PC-9 (cell line): Measurements from ENCODE around the gene DOCK4. TPM values are rescaled to one million over a fixed set of nuclear protein-coding genes. Genes with fewer than 3 reads are reported as not detected.
A peak's percentile ranks its signal among the peaks of the same experiment; 100 is the strongest.

Source experiments
- BruUV-seq: library from RNA; stranded (reverse); fragments of 400-500 nt; replicated peaks from 2 replicates; lab custom pipeline; 2021; lab: Mats Ljungman, UMichigan
- CTCF ChIA-PET: fragments of 300-600 bp; sonication (Branson Sonifier 250); formaldehyde crosslinking; loops from one replicate; lab custom pipeline; 2022; ENCODE audit warnings: antibody characterized with exemption; lab: Charles Lee
- POLR2A ChIA-PET: fragments of 300-600 bp; sonication (Branson Sonifier 250); formaldehyde crosslinking; loops from one replicate; lab custom pipeline; 2022; ENCODE audit warnings: antibody characterized with exemption; ENCODE audit not compliant: unreplicated experiment; lab: Charles Lee
- DNase-seq, 2 experiments: peaks; one replicate each; pipeline versions ENCODE4 v3.0.0 to v3.0.0-alpha.2; 2015 to 2022; ENCODE audit warnings: mixed read lengths in 1 of 2
- H2AFZ ChIP-seq: fragments of 200-600 bp; sonication (generic); 2 replicates; pipeline ENCODE4 v1.8.1; 2017; ENCODE audit warnings: antibody characterized with exemption
- H3F3A ChIP-seq: fragments of 200-600 bp; sonication (generic); 2 replicates; pipeline ENCODE4 v1.8.1; 2017; ENCODE audit warnings: antibody characterized with exemption, mild to moderate bottlenecking, low read depth; ENCODE audit not compliant: insufficient read depth
- H3K27ac ChIP-seq: fragments of 200-600 bp; sonication (generic); 2 replicates; pipeline ENCODE4 v1.6.1; 2016; ENCODE audit warnings: mixed run types
- H3K27me3 ChIP-seq: fragments of 200-600 bp; sonication (generic); 2 replicates; pipeline ENCODE4 v1.6.1; 2016; ENCODE audit warnings: low read depth, mixed run types; ENCODE audit not compliant: insufficient read depth
- H3K36me3 ChIP-seq: fragments of 200-600 bp; sonication (generic); 2 replicates; pipeline ENCODE4 v1.6.1; 2016; ENCODE audit warnings: low read depth, mixed run types
- H3K4me1 ChIP-seq: fragments of 200-600 bp; sonication (generic); replicated peaks from 2 replicates; pipeline ENCODE4 v1.6.1; 2016; ENCODE audit warnings: mixed run types; ENCODE audit not compliant: insufficient read depth
- H3K4me2 ChIP-seq: fragments of 200-600 bp; sonication (generic); 2 replicates; pipeline ENCODE4 v1.6.1; 2017; ENCODE audit warnings: mixed run types
- H3K4me3 ChIP-seq: fragments of 200-600 bp; sonication (generic); 2 replicates; pipeline ENCODE4 v1.6.1; 2016; ENCODE audit warnings: mixed run types
- H3K79me2 ChIP-seq: fragments of 200-600 bp; sonication (generic); 2 replicates; pipeline ENCODE4 v1.6.1; 2017; ENCODE audit warnings: low read depth, mixed run types
- H3K9me2 ChIP-seq: fragments of 200-600 bp; sonication (generic); 2 replicates; pipeline ENCODE4 v1.8.1; 2017; ENCODE audit warnings: mild to moderate bottlenecking; ENCODE audit not compliant: insufficient read depth
- H3K9me3 ChIP-seq: fragments of 200-600 bp; sonication (generic); 2 replicates; pipeline ENCODE4 v1.8.1; 2016; ENCODE audit warnings: low read depth; ENCODE audit not compliant: insufficient read depth
- H4K20me1 ChIP-seq: fragments of 200-600 bp; sonication (generic); 2 replicates; pipeline ENCODE4 v1.8.1; 2017; ENCODE audit not compliant: insufficient read depth
- EZH2 ChIP-seq: fragments of 200-600 bp; sonication (generic); IDR thresholded peaks from 2 replicates; pipeline ENCODE4 v1.8.0; 2017; ENCODE audit warnings: antibody characterized with exemption, low read depth
- intact Hi-C: fragments of 100-400 bp; cut with micrococcal nuclease; formaldehyde crosslinking; loops from one replicate; pipeline ENCODE4 v1.10.0; 2022; ENCODE audit not compliant: unreplicated experiment
- total RNA-seq: library from RNA; stranded (reverse); gene quantifications from 2 replicates; pipeline ENCODE4 v1.2.3, GENCODE V29; 2021
- TF ChIP-seq, protein P1 (sequence below): fragments of 200-600 bp; sonication (generic); conservative IDR thresholded peaks from 2 replicates; pipeline ENCODE4 v1.6.1; 2017; ENCODE audit warnings: mixed run types, antibody characterized with exemption, mild to moderate bottlenecking, moderate library complexity

DOCK4 gene
- total RNA-seq, 1 experiment from 2014 or later, result 0.98 TPM

- DNase-seq, result no peak
- POLR2A ChIA-PET, result no interaction called here
- Histone ChIP-seq H3K4me2 (no peak overlapping the region), H3K36me3 (no peaks in the 10 kb centered on the region), H4K20me1 (no peaks in the 10 kb centered on the region), H3K4me1 (no peaks in the 10 kb centered on the region), H2AFZ (no peak overlapping the region), H3K27me3 (no peaks in the 10 kb centered on the region), H3F3A (no peaks in the 10 kb centered on the region), H3K79me2 (no peaks in the 10 kb centered on the region), H3K9me3 (no peaks in the 10 kb centered on the region), H3K9me2 (no peaks in the 10 kb centered on the region), H3K4me3 (no peak overlapping the region), H3K27ac (no peak overlapping the region)
- no peak for TF ChIP-seq EZH2
- TF ChIP-seq, protein P1, sequence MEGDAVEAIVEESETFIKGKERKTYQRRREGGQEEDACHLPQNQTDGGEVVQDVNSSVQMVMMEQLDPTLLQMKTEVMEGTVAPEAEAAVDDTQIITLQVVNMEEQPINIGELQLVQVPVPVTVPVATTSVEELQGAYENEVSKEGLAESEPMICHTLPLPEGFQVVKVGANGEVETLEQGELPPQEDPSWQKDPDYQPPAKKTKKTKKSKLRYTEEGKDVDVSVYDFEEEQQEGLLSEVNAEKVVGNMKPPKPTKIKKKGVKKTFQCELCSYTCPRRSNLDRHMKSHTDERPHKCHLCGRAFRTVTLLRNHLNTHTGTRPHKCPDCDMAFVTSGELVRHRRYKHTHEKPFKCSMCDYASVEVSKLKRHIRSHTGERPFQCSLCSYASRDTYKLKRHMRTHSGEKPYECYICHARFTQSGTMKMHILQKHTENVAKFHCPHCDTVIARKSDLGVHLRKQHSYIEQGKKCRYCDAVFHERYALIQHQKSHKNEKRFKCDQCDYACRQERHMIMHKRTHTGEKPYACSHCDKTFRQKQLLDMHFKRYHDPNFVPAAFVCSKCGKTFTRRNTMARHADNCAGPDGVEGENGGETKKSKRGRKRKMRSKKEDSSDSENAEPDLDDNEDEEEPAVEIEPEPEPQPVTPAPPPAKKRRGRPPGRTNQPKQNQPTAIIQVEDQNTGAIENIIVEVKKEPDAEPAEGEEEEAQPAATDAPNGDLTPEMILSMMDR, result peak; percentile 58
- CTCF ChIA-PET, result no interaction called here
- intact Hi-C loops, result loop anchor here (10.0 kb wide), 3 partner anchors 166 to 406 kb away; partner anchors contain the start of gene IMMP2L
- BruUV-seq, result no TSS peak
Measured at GRCh38 chr7:111730476-111731300, 475.5 kb downstream of the DOCK4 start.

- no peaks in the 10 kb centered on the region for H3K27me3 ChIP-seq
- no peaks in the 10 kb centered on the region for H3K4me1 ChIP-seq
- no peaks in the 10 kb centered on the region for H4K20me1 ChIP-seq
- H2AFZ ChIP-seq, result no peak overlapping the region
- no peaks in the 10 kb centered on the region for H3K9me3 ChIP-seq
- no peaks in the 10 kb centered on the region for H3K79me2 ChIP-seq
- H3K36me3 ChIP-seq, result no peaks in the 10 kb centered on the region
- H3K4me3 ChIP-seq, result no peak overlapping the region
- H3K27ac ChIP-seq, result no peak overlapping the region
- ChIA-PET POLR2A (interaction anchor here (0.6 kb wide), 1 partner anchor 191 kb away, joined by 4 read pairs; no protein-coding TSS in a partner anchor), CTCF (no interaction called here)
- no peak for DNase-seq
- no TSS peak for BruUV-seq
- TF ChIP-seq EZH2, result no peak
- TF ChIP-seq, protein P1, result no peak
- intact Hi-C loops, result loop anchor here (10.0 kb wide), 3 partner anchors 165 to 405 kb away; partner anchors contain the start of gene IMMP2L
- no peak overlapping the region for H3K4me2 ChIP-seq
- no peaks in the 10 kb centered on the region for H3K9me2 ChIP-seq
- H3F3A ChIP-seq, result no peaks in the 10 kb centered on the region
Measured at GRCh38 chr7:111730057-111730456, 476.1 kb downstream of the DOCK4 start.

DNA sequence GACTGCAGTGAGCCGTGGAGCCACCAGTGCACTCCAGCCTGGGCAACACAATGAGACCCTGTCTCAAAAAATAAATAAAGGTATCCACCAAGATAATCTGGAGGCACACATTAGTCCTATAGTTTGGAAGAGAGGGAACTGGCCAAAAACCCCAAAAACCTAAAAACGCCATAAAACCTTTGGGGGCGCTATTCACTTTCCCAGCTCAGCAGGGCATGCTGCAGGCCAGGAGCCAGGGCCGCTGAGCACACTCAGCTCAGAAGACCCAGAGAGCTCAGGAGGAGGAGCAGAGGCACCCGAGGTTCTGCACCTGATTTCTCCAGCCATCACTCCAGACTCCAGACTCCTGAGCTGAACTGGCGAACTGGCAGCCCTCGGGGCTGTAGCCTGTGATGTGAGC, 476.7 kb downstream of the DOCK4 start:
- H4K20me1 ChIP-seq, result no peaks in the 10 kb centered on the region
- no peaks in the 10 kb centered on the region for H3F3A ChIP-seq
- no peak for DNase-seq
- no peaks in the 10 kb centered on the region for H3K9me3 ChIP-seq
- no peak overlapping the region for H3K4me3 ChIP-seq
- no peaks in the 10 kb centered on the region for H3K9me2 ChIP-seq
- H3K79me2 ChIP-seq, result no peaks in the 10 kb centered on the region
- no peak overlapping the region for H2AFZ ChIP-seq
- H3K27ac ChIP-seq, result no peak overlapping the region
- no peaks in the 10 kb centered on the region for H3K4me1 ChIP-seq
- H3K36me3 ChIP-seq, result no peaks in the 10 kb centered on the region
- CTCF ChIA-PET, result no interaction called here
- H3K4me2 ChIP-seq, result no peak overlapping the region
- intact Hi-C loops, result no loop called here
- no TSS peak for BruUV-seq
- TF ChIP-seq EZH2, result no peak
- TF ChIP-seq, protein P1, result no peak
- POLR2A ChIA-PET, result interaction anchor here (0.6 kb wide), 1 partner anchor 190 kb away, joined by 4 read pairs; no protein-coding TSS in a partner anchor
- no peaks in the 10 kb centered on the region for H3K27me3 ChIP-seq
